ENCODE results near the gene CTR9. TPM values are rescaled to one million over a fixed set of nuclear protein-coding genes. Genes with fewer than 3 reads are reported as not detected.

Gene CTR9
- total and polyA plus RNA-seq, 9 of the 15 experiments (the other 6 are each of a cell fraction or from before 2014, with no cell fraction given), result 25.4 to 79.3 (median 47.3) TPM

DNA sequence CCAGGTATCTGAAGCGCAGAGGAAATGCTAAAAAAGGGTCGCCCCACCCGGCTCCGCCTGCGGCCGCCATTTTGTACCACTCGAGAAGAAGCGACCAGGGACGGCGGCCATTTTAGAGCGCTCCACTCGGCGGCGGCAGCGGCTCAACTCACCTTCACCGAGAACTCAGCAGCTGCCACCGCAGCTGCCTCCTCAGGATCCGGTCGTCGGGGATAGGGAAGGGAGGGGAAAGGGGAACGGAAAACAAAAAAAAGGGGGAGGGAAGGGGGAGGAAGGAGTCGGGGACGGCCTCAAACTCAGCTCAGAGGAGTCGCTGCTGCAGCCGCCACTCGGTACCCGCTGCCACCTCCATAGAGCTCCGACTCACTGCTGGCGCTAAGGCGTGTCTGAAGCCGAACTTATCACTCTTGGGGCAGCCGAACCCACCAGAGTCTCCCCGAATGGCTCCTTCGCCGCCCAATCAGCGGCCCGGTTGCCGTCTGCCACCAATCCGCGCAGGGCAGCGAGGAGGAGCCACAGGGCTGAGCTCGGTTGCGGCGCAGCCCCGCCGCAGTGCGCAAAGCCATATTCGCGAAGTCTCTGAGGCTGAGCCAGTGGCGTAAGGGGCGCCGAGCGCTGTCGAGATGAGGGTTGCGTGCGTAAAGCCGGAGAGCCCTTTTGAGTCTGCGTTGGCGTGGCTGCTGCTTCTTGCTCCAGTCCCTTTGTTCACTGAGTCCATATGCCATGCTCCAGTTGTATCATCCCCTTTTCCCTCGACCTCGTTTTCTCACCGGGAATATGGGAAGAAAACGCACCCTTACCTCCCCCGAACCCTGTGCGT, 57.7 kb downstream of the CTR9 start, which contains the start of gene EIF4G2 (continued):
- TF ChIP-seq, protein P1, sequence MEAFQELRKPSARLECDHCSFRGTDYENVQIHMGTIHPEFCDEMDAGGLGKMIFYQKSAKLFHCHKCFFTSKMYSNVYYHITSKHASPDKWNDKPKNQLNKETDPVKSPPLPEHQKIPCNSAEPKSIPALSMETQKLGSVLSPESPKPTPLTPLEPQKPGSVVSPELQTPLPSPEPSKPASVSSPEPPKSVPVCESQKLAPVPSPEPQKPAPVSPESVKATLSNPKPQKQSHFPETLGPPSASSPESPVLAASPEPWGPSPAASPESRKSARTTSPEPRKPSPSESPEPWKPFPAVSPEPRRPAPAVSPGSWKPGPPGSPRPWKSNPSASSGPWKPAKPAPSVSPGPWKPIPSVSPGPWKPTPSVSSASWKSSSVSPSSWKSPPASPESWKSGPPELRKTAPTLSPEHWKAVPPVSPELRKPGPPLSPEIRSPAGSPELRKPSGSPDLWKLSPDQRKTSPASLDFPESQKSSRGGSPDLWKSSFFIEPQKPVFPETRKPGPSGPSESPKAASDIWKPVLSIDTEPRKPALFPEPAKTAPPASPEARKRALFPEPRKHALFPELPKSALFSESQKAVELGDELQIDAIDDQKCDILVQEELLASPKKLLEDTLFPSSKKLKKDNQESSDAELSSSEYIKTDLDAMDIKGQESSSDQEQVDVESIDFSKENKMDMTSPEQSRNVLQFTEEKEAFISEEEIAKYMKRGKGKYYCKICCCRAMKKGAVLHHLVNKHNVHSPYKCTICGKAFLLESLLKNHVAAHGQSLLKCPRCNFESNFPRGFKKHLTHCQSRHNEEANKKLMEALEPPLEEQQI (IDR thresholded peaks at IDR 0.05), result peak; percentile 89
- TF ChIP-seq ZNF75A (CRISPR knock-in tag; IDR thresholded peaks at IDR 0.05), result no peak
- TF ChIP-seq MEIS2 (IDR thresholded peaks at IDR 0.05; ENCODE audit: partially characterized antibody), result peak; percentile 24
- TF ChIP-seq, protein P2, sequence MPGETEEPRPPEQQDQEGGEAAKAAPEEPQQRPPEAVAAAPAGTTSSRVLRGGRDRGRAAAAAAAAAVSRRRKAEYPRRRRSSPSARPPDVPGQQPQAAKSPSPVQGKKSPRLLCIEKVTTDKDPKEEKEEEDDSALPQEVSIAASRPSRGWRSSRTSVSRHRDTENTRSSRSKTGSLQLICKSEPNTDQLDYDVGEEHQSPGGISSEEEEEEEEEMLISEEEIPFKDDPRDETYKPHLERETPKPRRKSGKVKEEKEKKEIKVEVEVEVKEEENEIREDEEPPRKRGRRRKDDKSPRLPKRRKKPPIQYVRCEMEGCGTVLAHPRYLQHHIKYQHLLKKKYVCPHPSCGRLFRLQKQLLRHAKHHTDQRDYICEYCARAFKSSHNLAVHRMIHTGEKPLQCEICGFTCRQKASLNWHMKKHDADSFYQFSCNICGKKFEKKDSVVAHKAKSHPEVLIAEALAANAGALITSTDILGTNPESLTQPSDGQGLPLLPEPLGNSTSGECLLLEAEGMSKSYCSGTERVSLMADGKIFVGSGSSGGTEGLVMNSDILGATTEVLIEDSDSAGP (CRISPR knock-in tag; IDR thresholded peaks at IDR 0.05), result no peak
- peak; percentile 96 for TF ChIP-seq TAF9B (IDR thresholded peaks at IDR 0.05; ENCODE audit: partially characterized antibody)
- no peak for TF ChIP-seq ZNF212 (CRISPR knock-in tag; IDR thresholded peaks at IDR 0.05)
- TF ChIP-seq, protein P3, sequence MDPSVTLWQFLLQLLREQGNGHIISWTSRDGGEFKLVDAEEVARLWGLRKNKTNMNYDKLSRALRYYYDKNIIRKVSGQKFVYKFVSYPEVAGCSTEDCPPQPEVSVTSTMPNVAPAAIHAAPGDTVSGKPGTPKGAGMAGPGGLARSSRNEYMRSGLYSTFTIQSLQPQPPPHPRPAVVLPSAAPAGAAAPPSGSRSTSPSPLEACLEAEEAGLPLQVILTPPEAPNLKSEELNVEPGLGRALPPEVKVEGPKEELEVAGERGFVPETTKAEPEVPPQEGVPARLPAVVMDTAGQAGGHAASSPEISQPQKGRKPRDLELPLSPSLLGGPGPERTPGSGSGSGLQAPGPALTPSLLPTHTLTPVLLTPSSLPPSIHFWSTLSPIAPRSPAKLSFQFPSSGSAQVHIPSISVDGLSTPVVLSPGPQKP (CRISPR knock-in tag; IDR thresholded peaks at IDR 0.05), result no peak
- TF ChIP-seq, protein P4, sequence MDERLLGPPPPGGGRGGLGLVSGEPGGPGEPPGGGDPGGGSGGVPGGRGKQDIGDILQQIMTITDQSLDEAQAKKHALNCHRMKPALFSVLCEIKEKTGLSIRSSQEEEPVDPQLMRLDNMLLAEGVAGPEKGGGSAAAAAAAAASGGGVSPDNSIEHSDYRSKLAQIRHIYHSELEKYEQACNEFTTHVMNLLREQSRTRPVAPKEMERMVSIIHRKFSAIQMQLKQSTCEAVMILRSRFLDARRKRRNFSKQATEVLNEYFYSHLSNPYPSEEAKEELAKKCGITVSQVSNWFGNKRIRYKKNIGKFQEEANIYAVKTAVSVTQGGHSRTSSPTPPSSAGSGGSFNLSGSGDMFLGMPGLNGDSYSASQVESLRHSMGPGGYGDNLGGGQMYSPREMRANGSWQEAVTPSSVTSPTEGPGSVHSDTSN (CRISPR knock-in tag; IDR thresholded peaks at IDR 0.05; ENCODE audit: low read depth), result no peak
- TF ChIP-seq, protein P4 (tag; conservative IDR thresholded peaks at IDR 0.05; ENCODE audit: low read depth), result peak; percentile 66
- TF ChIP-seq, protein P5, sequence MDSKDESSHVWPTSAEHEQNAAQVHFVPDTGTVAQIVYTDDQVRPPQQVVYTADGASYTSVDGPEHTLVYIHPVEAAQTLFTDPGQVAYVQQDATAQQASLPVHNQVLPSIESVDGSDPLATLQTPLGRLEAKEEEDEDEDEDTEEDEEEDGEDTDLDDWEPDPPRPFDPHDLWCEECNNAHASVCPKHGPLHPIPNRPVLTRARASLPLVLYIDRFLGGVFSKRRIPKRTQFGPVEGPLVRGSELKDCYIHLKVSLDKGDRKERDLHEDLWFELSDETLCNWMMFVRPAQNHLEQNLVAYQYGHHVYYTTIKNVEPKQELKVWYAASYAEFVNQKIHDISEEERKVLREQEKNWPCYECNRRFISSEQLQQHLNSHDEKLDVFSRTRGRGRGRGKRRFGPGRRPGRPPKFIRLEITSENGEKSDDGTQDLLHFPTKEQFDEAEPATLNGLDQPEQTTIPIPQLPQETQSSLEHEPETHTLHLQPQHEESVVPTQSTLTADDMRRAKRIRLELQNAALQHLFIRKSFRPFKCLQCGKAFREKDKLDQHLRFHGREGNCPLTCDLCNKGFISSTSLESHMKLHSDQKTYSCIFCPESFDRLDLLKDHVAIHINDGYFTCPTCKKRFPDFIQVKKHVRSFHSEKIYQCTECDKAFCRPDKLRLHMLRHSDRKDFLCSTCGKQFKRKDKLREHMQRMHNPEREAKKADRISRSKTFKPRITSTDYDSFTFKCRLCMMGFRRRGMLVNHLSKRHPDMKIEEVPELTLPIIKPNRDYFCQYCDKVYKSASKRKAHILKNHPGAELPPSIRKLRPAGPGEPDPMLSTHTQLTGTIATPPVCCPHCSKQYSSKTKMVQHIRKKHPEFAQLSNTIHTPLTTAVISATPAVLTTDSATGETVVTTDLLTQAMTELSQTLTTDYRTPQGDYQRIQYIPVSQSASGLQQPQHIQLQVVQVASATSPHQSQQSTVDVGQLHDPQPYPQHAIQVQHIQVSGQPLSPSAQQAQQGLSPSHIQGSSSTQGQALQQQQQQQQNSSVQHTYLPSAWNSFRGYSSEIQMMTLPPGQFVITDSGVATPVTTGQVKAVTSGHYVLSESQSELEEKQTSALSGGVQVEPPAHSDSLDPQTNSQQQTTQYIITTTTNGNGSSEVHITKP (IDR thresholded peaks at IDR 0.05; ENCODE audit: partially characterized antibody), result peak; percentile 65
- TF ChIP-seq DIDO1 (tag; IDR thresholded peaks at IDR 0.05; ENCODE audit: low read depth), result no peak
- TF ChIP-seq ARHGAP35 (IDR thresholded peaks at IDR 0.05; ENCODE audit: partially characterized antibody), result peak; percentile 86
- TF ChIP-seq, protein P6, sequence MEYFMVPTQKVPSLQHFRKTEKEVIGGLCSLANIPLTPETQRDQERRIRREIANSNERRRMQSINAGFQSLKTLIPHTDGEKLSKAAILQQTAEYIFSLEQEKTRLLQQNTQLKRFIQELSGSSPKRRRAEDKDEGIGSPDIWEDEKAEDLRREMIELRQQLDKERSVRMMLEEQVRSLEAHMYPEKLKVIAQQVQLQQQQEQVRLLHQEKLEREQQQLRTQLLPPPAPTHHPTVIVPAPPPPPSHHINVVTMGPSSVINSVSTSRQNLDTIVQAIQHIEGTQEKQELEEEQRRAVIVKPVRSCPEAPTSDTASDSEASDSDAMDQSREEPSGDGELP (CRISPR knock-in tag; IDR thresholded peaks at IDR 0.05; ENCODE audit: borderline replicate concordance), result peak; percentile 80
